AG10803 (cell line): ENCODE results near the gene OR2S2.
"Not testable (repeated sequence)": the region's sequence is repeated elsewhere in the genome, so short reads cannot be mapped to it uniquely, and the experiment has no call there.

Experiments
- DNase-seq: peaks from one replicate; pipeline ENCODE4 v3.0.0; 2010; ENCODE audit warnings: low read depth
- H3K4me3 ChIP-seq: 2 replicates; pipeline ENCODE4 v1.5.1; 2011; ENCODE audit warnings: mild to moderate bottlenecking, low read length, control low read depth
- CTCF ChIP-seq: conservative IDR thresholded peaks from 2 replicates; pipeline ENCODE4 v1.5.1; 2011; ENCODE audit warnings: mild to moderate bottlenecking, low read length, control low read depth, inconsistent platforms

Gene OR2S2

GRCh38 chr9:35994959-35995358 lies 37.0 kb upstream of the OR2S2 start:
- no peak for TF ChIP-seq CTCF
- no peak for DNase-seq
- H3K4me3 ChIP-seq: no peak overlapping the region

GRCh38 chr9:35993976-35994720 lies 36.2 kb upstream of the OR2S2 start:
- H3K4me3 ChIP-seq: no peak overlapping the region
- DNase-seq: peak; percentile 85
- TF ChIP-seq CTCF: no peak

GRCh38 chr9:35993136-35993535 lies 35.2 kb upstream of the OR2S2 start:
- DNase-seq, H3K4me3 ChIP-seq: not testable (repeated sequence)

- no peak overlapping the region for H3K4me3 ChIP-seq
- DNase-seq: no peak
- no peak for TF ChIP-seq CTCF
These were observed 32.2 kb upstream of the OR2S2 start for GRCh38 chr9:35990155-35990554.

- no peak overlapping the region for H3K4me3 ChIP-seq
- no peak for TF ChIP-seq CTCF
- DNase-seq: no peak
These were observed 26.1 kb upstream of the OR2S2 start for GRCh38 chr9:35984021-35984420.

- TF ChIP-seq CTCF: no peak
- H3K4me3 ChIP-seq: no peak overlapping the region
- DNase-seq: no peak
These were observed 23.7 kb upstream of the OR2S2 start for GRCh38 chr9:35981699-35982098.

GRCh38 chr9:35980289-35981011 lies 22.5 kb upstream of the OR2S2 start:
- TF ChIP-seq CTCF: no peak
- no peak for DNase-seq
- H3K4me3 ChIP-seq: no peak overlapping the region
